IPS DF 4.7 (cell line): ENCODE results near the gene CAMSAP1.
"Not testable (repeated sequence)": the region's sequence is repeated elsewhere in the genome, so short reads cannot be mapped to it uniquely, and the experiment has no call there.

Experiments used
- DNase-seq: peaks from one replicate; pipeline ENCODE4 v3.0.0-alpha.2; 2013; ENCODE audit warnings: low spot score; ENCODE audit errors: extremely low read depth

Gene CAMSAP1

GRCh38 chr9:135921749-135922310, 14.5 kb upstream of the CAMSAP1 start:
- no peak for DNase-seq

- no peak for DNase-seq
Observed at GRCh38 chr9:135920973-135921585, 13.7 kb upstream of the CAMSAP1 start.

DNA sequence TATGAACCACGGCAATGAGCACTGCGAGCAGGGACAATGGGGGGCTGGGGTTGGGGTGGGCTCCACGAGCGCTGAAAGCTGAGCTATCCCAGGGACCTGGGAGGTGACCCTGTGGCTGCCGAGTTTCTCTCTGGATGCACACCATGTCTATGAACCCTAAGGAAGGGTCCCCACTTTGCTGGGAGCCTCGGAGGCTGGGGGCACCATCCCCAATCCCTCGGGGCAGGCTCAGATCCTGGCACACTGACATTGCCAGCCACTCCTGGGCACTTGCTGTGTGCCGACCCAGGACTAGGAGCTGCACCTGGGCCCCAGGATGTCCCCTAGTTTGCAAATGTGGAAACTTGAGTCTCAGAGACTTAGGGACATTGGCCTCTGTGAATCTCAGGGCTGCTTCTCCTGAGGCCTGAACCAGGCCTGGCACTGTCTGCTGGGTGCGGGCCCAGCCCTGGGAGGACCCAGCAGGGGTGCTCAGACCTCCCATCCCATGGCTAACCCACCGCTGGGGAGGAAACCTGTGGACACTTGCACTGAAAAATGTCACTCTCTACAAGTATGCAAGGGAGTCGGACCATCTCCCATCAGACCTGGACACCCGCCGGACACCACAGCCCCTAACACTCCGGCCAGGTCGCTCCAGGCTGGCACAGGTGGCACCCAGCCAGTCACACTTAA, 13.0 kb upstream of the CAMSAP1 start:
- no peak for DNase-seq

DNA sequence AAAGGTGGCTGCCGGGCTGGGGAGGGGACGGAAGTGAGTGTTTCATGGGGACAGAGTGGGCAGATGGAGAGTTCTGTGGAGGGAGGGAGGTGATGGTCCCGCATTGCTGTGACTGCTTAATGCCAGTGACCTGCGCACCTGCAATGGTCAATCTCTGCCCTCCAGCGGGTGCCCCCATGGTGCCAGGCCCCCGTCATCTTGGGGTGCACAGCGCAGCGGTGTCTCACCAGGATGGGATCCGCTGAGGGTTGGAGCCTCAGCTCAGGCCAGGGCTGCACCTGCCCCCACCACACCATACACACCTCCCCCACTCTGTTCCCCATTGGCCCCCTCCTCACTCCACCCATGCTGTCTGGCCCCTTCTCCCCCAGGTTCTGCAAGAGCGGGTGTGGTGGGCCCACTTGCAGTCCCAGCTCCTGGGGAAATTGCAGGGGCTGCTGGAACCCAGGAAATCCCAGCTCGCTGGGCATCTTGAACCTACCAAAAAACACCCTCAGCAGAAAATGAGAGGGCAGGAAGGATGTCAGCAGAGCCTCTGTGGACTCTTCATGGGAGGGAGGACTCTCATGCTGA, 12.1 kb upstream of the CAMSAP1 start:
- no peak for DNase-seq

DNA sequence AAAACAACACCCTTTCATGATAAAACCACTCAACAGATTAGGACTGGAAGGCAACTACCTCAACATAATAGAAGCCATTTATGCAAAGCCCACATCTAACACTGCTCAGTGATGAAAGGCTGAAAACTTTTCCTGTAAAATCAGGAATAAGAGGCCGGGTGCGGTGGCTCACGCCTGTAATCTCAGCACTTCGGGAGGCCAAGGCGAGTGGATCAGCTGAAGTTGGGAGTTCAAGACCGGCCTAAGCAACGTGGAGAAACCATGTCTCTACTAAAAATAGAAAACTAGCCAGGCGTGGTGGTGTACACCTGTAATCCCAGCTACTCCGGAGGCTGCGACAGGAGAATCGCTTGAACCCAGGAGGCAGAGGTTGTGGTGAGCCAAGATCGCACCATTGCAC, 8.9 kb upstream of the CAMSAP1 start:
- DNase-seq: not testable (repeated sequence)

- DNase-seq: no peak
Observed at GRCh38 chr9:135914921-135915320, 7.6 kb upstream of the CAMSAP1 start.

DNA sequence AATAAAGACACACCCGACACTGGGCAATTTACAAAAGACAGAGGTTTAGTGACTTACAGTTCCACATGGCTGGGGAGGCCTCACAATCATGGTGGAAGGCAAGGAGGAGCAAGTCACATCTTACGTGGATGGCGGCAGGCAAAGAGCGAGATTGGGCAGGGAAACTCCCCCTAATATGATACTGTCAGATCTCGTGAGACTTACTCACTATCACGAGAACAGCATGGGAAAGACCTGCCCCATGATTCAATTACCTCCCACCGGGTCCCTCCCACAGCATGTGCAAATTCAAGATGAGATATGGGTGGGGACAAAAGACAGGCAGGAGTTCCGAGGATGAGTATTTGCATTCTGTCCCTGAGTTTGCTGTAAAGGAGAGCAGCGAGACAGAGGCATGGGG, 3.9 kb upstream of the CAMSAP1 start:
- DNase-seq: not testable (repeated sequence)

DNA sequence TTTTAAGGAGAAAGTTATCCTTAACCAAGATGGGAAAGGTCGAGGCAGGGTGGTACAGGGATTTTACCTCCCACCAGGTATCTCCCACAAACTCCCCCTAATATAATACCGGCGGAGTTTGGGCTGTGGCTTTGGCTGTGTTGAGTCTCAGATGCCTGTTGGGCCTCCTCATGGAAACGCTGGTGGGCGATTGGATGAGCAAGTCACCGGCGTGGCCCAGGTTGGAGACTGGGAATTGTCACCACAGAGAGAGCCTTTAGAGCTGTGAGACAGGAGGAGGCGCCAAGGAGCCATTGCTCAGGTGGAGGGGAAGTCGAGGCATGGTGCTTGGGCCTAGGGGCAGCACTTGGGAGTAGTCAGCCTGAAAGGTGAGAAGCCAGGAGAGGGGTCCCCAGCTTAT, 3.4 kb upstream of the CAMSAP1 start:
- no peak for DNase-seq

- DNase-seq: no peak
Observed at GRCh38 chr9:135910216-135910615, 2.9 kb upstream of the CAMSAP1 start.

- DNase-seq: no peak
Observed at GRCh38 chr9:135909371-135909770, 2.0 kb upstream of the CAMSAP1 start.

- no peak for DNase-seq
Observed at GRCh38 chr9:135908754-135909204, 1.4 kb upstream of the CAMSAP1 start.

GRCh38 chr9:135908093-135908753, 877 bp upstream of the CAMSAP1 start:
- no peak for DNase-seq

- DNase-seq: no peak
Observed at GRCh38 chr9:135907006-135907430, 328 bp downstream of the CAMSAP1 start.

- no peak for DNase-seq
Observed at GRCh38 chr9:135906291-135907005, 898 bp downstream of the CAMSAP1 start.

DNA sequence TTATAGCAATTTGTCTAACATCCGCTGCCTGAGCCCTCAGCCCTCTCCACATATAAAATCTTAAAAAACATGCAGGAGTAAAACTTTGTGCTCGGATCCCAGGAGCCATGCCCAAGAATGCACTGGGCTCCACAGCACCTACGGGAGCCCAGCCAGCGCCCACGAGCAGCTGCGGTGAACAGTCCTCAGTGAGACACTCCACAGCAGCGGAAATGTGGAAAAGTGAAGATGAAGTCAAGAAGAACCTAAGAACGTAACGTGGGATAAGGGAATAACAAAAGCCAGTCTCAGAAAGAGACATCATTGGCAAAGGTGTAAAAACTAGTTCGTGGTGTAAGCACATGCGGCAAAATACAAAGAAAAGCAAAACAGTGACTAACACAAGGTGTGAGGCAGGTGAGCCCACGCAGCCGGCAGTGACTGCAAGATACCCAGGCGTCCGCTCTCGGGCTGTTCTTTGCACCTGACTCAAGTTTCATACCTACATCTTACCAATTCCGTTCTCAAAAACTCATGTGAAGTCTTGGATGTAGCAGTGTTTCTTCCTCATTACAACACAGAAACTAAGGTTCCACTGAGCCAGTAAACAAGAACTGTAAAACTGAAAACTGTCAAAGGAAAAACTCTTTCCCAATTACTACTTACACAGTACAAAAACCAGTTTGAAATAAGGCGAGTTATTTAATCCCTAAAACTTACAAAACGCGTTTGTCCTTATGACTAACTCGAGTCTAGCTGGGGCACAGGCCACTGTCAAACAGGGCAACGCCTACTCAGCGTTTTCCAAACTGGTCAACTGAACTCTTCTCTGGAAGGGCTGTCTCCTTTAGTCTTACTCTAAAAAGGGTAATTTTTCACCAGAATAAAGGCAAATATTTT, 1.7 kb downstream of the CAMSAP1 start:
- no peak for DNase-seq

GRCh38 chr9:135903786-135904520, 3.4 kb downstream of the CAMSAP1 start:
- no peak for DNase-seq

DNA sequence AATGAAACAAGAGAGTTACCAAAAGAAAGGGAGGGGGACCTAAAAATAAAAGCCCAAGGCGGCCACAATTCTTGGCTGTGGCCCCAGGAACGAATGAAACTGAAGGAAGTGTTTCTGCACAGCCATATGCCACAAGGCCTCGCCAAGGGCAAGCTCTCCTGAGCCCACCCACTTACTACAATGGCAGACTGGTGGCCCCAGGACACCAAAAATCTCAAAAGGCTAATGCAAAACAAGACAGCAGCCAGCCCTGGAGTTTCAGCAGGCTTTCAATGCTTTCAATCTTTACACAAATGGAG, 4.0 kb downstream of the CAMSAP1 start:
- no peak for DNase-seq

DNA sequence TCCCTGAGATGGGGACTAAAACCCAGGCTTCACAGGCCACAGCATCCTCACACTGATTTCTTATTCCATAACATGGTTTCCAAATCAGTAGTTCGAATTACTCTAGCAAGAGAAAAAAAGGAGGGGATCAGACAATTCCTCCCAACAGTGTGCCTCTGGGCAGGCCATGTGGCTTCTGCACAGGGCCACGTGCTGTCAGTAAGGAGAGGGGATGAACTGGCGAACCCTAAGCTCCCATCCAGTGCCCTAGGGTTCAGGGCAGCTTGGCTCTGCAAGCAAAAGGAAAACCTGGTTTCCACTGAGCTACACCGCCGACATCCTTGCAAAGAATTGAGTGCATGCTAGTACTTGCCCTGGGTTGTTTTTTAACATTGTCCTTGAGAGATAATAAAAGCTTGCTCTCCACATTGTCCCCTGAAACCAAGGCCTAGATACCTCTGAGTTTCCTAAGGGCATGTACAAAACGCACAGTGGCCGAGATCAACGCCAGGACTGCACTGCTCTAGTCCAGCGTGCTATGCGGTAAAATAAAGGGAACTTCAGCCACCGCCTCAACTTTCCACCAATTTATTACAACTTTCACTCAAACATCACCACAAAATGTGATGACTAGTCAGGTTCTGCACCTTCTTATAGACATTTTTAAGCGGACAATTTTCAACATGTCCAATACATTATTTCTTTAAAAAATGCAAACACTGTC, 4.5 kb downstream of the CAMSAP1 start:
- no peak for DNase-seq

GRCh38 chr9:135901826-135902225, 5.5 kb downstream of the CAMSAP1 start:
- DNase-seq: no peak
